Activated T-helper 17 cell treated with anti-CD3 and anti-CD28 coated beads, Interleukin-2, amount 50 U/mL, for 72 hours (primary cell): ENCODE results near the gene TBC1D23. TPM values are rescaled to one million over a fixed set of nuclear protein-coding genes. Genes with fewer than 3 reads are reported as not detected.
A peak's percentile ranks its signal among the peaks of the same experiment; 100 is the strongest.
"Not testable (repeated sequence)": the region's sequence is repeated elsewhere in the genome, so short reads cannot be mapped to it uniquely, and the experiment has no call there.

ENCODE experiments used
- ATAC-seq: fragments of 150-1000 bp; cut with Tn5 transposase; replicated peaks from 2 replicates; pipeline ENCODE4 v1.10.0; 2021; ENCODE audit warnings: mild to moderate bottlenecking, moderate library complexity
- H3K27ac Mint-ChIP-seq: one replicate; pipeline ENCODE4 v1.8.0; 2022; ENCODE audit warnings: mixed read lengths
- H3K27me3 Mint-ChIP-seq: one replicate; pipeline ENCODE4 v1.8.0; 2022; ENCODE audit warnings: mixed read lengths
- H3K36me3 Mint-ChIP-seq: one replicate; pipeline ENCODE4 v1.8.0; 2022; ENCODE audit warnings: low read depth, mild to moderate bottlenecking, mixed read lengths
- H3K4me1 Mint-ChIP-seq: one replicate; pipeline ENCODE4 v1.8.0; 2022; ENCODE audit warnings: mixed read lengths
- H3K4me3 Mint-ChIP-seq: one replicate; pipeline ENCODE4 v1.8.0; 2022; ENCODE audit warnings: mild to moderate bottlenecking, mixed read lengths
- H3K9me3 Mint-ChIP-seq: one replicate; pipeline ENCODE4 v1.8.0; 2022; ENCODE audit warnings: mixed read lengths
- total RNA-seq, 2 donors: library from RNA; stranded (reverse); gene quantifications; one replicate each; pipeline ENCODE4 v1.2.3, GENCODE V29; 2022

TBC1D23 gene
- total RNA-seq, 2 donors from 2014 or later: 26.5 to 28.6 TPM

- H3K4me3 Mint-ChIP-seq, H3K36me3 Mint-ChIP-seq, H3K27me3 Mint-ChIP-seq, ATAC-seq, H3K9me3 Mint-ChIP-seq, H3K27ac Mint-ChIP-seq, H3K4me1 Mint-ChIP-seq: not testable (repeated sequence)
Measured at GRCh38 chr3:100242471-100242870, 18.3 kb upstream of the TBC1D23 start.

GRCh38 chr3:100244264-100244663 lies 16.5 kb upstream of the TBC1D23 start:
- Mint-ChIP-seq H3K4me1 (no peaks in the 10 kb centered on the region), H3K27ac (no peak overlapping the region), H3K27me3 (peaks cover 4% of the 10 kb centered on the region), H3K9me3 (no peaks in the 10 kb centered on the region), H3K36me3 (no peaks in the 10 kb centered on the region), H3K4me3 (no peak overlapping the region)
- no peak for ATAC-seq

- ATAC-seq: no peak
- no peak overlapping the region for H3K27ac Mint-ChIP-seq
- H3K27me3 Mint-ChIP-seq: peaks cover 4% of the 10 kb centered on the region
- H3K4me1 Mint-ChIP-seq: no peaks in the 10 kb centered on the region
- H3K36me3 Mint-ChIP-seq: no peaks in the 10 kb centered on the region
- H3K4me3 Mint-ChIP-seq: no peak overlapping the region
- H3K9me3 Mint-ChIP-seq: no peaks in the 10 kb centered on the region
Measured at GRCh38 chr3:100245136-100245535, 15.7 kb upstream of the TBC1D23 start.

- no peak overlapping the region for H3K4me3 Mint-ChIP-seq
- no peaks in the 10 kb centered on the region for H3K36me3 Mint-ChIP-seq
- peak; percentile 80 for ATAC-seq
- peaks cover 4% of the 10 kb centered on the region for H3K27me3 Mint-ChIP-seq
- no peaks in the 10 kb centered on the region for H3K4me1 Mint-ChIP-seq
- no peaks in the 10 kb centered on the region for H3K9me3 Mint-ChIP-seq
- no peak overlapping the region for H3K27ac Mint-ChIP-seq
Measured at GRCh38 chr3:100245927-100246326, 14.9 kb upstream of the TBC1D23 start.

- Mint-ChIP-seq H3K9me3 (no peaks in the 10 kb centered on the region), H3K4me1 (no peaks in the 10 kb centered on the region), H3K36me3 (no peaks in the 10 kb centered on the region), H3K27me3 (peaks cover 4% of the 10 kb centered on the region), H3K4me3 (no peak overlapping the region), H3K27ac (no peak overlapping the region)
- ATAC-seq: no peak
Measured at GRCh38 chr3:100246999-100247398, 13.8 kb upstream of the TBC1D23 start.

- no peaks in the 10 kb centered on the region for H3K9me3 Mint-ChIP-seq
- H3K4me3 Mint-ChIP-seq: no peak overlapping the region
- ATAC-seq: no peak
- H3K27me3 Mint-ChIP-seq: peaks cover 4% of the 10 kb centered on the region
- no peaks in the 10 kb centered on the region for H3K4me1 Mint-ChIP-seq
- H3K27ac Mint-ChIP-seq: no peak overlapping the region
- no peaks in the 10 kb centered on the region for H3K36me3 Mint-ChIP-seq
Measured at GRCh38 chr3:100252001-100252400, 8.8 kb upstream of the TBC1D23 start.

- Mint-ChIP-seq H3K27me3 (no peaks in the 10 kb centered on the region), H3K27ac (no peak overlapping the region), H3K36me3 (no peaks in the 10 kb centered on the region), H3K4me1 (peaks cover 6% of the 10 kb centered on the region), H3K9me3 (no peaks in the 10 kb centered on the region), H3K4me3 (no peak overlapping the region)
- peak; percentile 67 for ATAC-seq
Measured at GRCh38 chr3:100254168-100254777, 6.5 kb upstream of the TBC1D23 start.

GRCh38 chr3:100256731-100257151 lies 4.1 kb upstream of the TBC1D23 start:
- H3K4me3 Mint-ChIP-seq: no peak overlapping the region
- H3K4me1 Mint-ChIP-seq: peaks cover 17% of the 10 kb centered on the region
- peaks cover 6% of the 10 kb centered on the region for H3K36me3 Mint-ChIP-seq
- ATAC-seq: no peak
- H3K27me3 Mint-ChIP-seq: no peaks in the 10 kb centered on the region
- H3K9me3 Mint-ChIP-seq: no peaks in the 10 kb centered on the region
- no peak overlapping the region for H3K27ac Mint-ChIP-seq

- Mint-ChIP-seq H3K27ac (no peak overlapping the region), H3K27me3 (no peaks in the 10 kb centered on the region), H3K9me3 (no peaks in the 10 kb centered on the region), H3K4me3 (no peak overlapping the region), H3K4me1 (peaks cover 21% of the 10 kb centered on the region), H3K36me3 (peaks cover 6% of the 10 kb centered on the region)
- no peak for ATAC-seq
Measured at GRCh38 chr3:100257586-100257985, 3.2 kb upstream of the TBC1D23 start.

- peak overlapping the region; percentile 91 for H3K27ac Mint-ChIP-seq
- H3K4me3 Mint-ChIP-seq: peak overlapping the region; percentile 86
- H3K9me3 Mint-ChIP-seq: no peaks in the 10 kb centered on the region
- peaks cover 6% of the 10 kb centered on the region for H3K36me3 Mint-ChIP-seq
- H3K27me3 Mint-ChIP-seq: no peaks in the 10 kb centered on the region
- peaks cover 37% of the 10 kb centered on the region for H3K4me1 Mint-ChIP-seq
- ATAC-seq: no peak
Measured at GRCh38 chr3:100260081-100260684, 609 bp upstream of the TBC1D23 start.

GRCh38 chr3:100261485-100261903 lies 702 bp downstream of the TBC1D23 start:
- Mint-ChIP-seq H3K4me3 (peak overlapping the region; percentile 86), H3K9me3 (no peaks in the 10 kb centered on the region), H3K27ac (peak overlapping the region; percentile 91), H3K36me3 (peaks cover 6% of the 10 kb centered on the region), H3K27me3 (no peaks in the 10 kb centered on the region), H3K4me1 (peaks cover 37% of the 10 kb centered on the region)
- ATAC-seq: no peak

- Mint-ChIP-seq H3K4me3 (peak overlapping the region; percentile 22), H3K4me1 (peaks cover 31% of the 10 kb centered on the region)
- not testable (repeated sequence) for H3K27ac Mint-ChIP-seq, ATAC-seq, H3K9me3 Mint-ChIP-seq, H3K36me3 Mint-ChIP-seq, H3K27me3 Mint-ChIP-seq
Measured at GRCh38 chr3:100262925-100263324, 2.1 kb downstream of the TBC1D23 start.

- peak overlapping the region; percentile 39 for H3K27ac Mint-ChIP-seq
- no peaks in the 10 kb centered on the region for H3K9me3 Mint-ChIP-seq
- no peaks in the 10 kb centered on the region for H3K27me3 Mint-ChIP-seq
- no peak for ATAC-seq
- H3K4me1 Mint-ChIP-seq: peaks cover 31% of the 10 kb centered on the region
- peaks cover 6% of the 10 kb centered on the region for H3K36me3 Mint-ChIP-seq
- peak overlapping the region; percentile 22 for H3K4me3 Mint-ChIP-seq
Measured at GRCh38 chr3:100263583-100263982, 2.8 kb downstream of the TBC1D23 start.

- H3K27me3 Mint-ChIP-seq: no peaks in the 10 kb centered on the region
- H3K27ac Mint-ChIP-seq: peak overlapping the region; percentile 39
- H3K36me3 Mint-ChIP-seq: peaks cover 6% of the 10 kb centered on the region
- no peak for ATAC-seq
- H3K4me3 Mint-ChIP-seq: peak overlapping the region; percentile 22
- no peaks in the 10 kb centered on the region for H3K9me3 Mint-ChIP-seq
- peaks cover 34% of the 10 kb centered on the region for H3K4me1 Mint-ChIP-seq
Measured at GRCh38 chr3:100264242-100264641, 3.5 kb downstream of the TBC1D23 start.

GRCh38 chr3:100265016-100265415 lies 4.2 kb downstream of the TBC1D23 start:
- Mint-ChIP-seq H3K36me3 (peaks cover 6% of the 10 kb centered on the region), H3K4me3 (no peak overlapping the region), H3K27ac (no peak overlapping the region), H3K27me3 (no peaks in the 10 kb centered on the region), H3K9me3 (no peaks in the 10 kb centered on the region), H3K4me1 (peaks cover 37% of the 10 kb centered on the region)
- ATAC-seq: no peak
